Measurements from ENCODE around the gene UBE2J1.

The UBE2J1 gene

DNA sequence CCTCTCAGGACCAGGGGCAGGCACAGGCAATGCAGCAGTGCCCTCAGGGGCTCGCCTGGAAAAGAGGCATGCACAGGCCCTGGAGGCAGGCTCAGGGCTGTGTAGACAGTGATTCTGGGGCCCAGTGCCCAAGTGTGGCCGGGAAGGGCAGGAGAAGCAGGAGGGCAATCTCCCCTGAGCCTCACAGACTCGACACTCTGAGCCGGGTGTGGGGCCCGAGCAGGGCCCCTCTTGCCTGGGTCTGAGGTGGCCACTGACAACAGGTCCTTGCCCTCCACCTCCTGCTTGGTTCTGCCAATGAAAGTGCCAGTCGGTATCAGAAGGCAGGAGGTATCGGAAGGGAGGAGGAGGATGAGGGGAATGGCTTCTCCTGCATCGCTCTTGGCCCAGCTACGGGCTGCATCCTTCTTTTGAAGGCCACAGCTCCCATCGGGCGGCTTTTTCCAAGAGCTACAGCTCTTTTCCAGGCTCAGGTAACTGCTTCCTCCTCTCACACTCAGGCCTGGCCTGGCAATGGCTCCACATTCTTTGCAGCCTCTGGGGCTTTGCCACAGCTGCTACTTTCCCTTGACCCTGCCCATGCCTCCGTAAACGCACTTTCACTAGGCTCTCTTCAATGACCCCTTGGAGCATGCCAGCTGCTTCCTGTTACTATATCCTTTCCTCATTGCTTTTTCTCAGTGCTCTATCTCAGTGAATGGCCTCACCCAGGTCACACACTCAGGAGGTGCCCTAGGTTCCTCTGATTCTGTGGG lies 61.9 kb downstream of the UBE2J1 start:
- no peak for DNase-seq (ENCODE audit: low spot score)

DNA sequence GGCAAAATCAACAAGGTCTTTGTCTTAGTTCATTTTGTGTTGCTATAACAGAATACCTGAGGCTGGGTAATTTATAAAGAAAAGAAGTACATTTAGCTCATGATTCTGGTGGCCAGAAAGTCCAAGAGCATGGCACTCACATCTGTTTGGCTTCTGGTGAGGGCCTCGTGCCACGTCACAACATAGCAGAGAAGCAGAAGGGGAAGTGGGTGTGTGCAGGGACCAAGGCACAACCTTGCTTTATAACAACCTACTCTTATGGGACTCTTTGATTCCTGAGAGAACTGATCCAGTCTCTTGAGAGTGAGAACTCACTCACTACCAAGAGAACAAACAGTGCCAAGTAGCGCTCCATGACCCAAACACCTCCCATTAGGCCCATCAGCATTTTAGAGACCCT lies 62.8 kb downstream of the UBE2J1 start:
- no peak for DNase-seq (ENCODE audit: low spot score)

DNA sequence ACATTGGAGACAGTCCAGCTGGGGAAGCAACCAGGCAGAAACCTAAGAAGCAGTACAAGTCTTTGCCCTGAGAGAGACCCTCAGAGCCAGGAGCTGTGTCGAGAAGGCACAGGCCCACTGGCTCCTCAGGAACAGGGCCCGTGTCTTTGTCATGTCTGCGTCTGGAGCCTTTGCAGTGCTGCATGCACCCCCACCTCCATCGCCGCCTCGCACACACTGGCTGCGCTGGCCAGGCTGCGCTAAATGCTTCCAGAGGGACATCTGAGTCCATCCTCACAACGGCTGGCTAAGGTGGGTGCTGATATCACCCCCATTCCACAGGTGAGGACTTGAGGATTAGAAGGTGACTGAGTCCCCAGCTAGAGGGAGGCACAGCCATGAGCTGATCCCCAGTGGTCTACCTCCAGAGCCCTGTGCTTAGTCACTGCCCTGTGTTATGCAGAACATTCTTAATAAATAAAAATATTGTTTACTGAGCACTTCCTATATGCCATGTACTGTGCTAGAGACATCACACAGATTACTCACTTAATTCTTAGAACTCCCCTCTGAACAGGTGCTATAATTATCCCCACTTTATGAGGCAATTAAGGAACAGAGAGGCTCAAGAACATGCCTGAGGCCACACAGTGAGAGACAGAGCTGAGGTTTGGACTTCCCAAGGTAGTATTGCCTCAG lies 65.0 kb downstream of the UBE2J1 start:
- DNase-seq (ENCODE audit: low spot score) = no peak

DNA sequence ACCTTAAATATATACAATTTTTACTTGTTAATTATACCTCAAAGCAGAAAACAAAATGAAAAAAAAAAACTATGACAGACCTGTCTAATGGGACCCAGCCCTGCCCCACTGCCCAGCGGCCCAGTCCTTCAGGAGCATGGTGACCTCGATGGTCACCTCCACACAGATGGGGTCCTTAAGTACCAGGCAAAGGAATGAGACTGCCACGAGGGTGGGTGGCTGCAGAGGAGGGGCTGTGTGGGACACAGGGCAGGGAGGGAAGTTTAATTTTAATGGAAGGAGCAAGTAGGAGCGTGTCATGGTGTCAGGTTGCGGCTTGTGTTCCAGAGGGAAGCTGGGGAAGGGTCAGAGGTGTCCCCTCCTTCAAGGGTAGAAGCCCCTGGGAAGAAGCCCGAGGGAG lies 66.0 kb downstream of the UBE2J1 start:
- no peak for DNase-seq (ENCODE audit: low spot score)

DNA sequence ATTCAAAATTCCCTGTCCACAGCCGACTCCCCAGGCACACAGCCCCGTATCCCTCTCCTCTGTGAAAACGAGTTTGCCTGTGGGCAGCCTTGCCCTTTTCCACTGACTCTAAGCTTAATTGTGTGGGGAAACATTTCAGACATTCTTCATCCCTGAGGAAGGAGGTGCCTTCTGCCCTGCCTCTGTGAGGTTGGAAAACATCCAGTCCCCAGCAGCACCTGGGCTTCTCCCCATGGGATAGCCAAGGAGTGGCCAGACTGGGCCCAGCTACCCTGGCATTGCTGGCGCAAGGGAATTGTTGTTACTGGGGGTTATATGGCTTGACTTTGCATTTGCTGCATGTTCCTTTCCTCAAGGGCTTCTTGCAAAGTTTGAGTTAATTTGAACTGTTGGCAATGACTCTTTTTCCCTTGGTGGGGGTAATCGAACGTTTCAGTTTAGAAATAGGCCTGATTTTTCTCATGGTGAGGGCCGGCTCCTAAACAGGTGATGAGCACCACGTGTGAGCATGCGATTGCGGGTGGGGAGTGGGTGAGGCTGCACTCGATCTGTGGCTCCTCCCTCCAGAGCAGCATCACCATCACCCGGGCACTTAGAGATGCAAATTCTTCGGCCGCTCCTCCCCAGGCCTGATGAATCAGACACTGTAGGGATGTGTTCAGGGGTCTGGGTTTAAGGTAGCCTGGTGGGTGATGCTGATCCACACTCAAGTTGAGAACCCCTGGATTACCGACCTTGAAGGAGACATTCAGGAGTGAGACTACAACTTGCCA lies 67.4 kb downstream of the UBE2J1 start:
- DNase-seq (ENCODE audit: low spot score) = no peak

DNA sequence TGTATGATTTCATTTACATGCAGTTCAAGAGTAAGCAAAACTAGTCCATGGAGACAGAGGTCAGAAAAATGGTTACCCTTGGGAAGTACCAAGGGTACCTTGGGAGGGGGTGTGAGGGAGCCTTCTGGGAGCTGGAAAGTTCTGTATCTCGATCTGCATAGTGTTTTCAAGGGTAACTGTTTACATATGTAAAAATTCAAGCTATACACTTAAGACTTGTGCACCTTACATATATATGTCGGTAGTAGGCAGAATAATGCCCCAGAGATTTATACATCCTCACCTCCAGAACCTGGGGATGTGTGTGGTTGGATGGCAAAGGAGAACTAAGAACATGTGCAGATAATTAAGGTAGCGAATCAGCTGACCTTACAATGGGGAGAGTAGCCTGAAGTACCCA lies 68.4 kb downstream of the UBE2J1 start:
- DNase-seq (ENCODE audit: low spot score) = no peak

DNA sequence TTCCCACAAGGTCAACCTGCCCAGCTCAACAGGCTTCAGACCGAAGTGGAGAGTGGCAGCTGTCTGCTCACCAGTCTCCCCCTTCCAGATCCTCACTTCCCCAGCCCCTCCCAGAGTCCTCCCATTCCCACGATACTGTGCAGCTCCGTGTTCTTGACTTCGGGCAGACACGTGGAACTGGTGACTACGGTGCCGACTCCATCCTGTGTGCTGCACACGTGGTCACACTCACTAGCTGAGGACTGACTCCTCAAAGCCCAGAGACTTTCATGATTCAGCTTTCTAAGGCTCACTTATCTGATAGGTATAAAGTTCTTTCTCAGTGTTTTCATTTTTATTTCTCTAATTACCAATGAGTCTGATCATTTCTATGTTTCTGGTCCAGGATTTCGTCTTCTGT lies 69.8 kb downstream of the UBE2J1 start:
- no peak for DNase-seq (ENCODE audit: low spot score)

DNA sequence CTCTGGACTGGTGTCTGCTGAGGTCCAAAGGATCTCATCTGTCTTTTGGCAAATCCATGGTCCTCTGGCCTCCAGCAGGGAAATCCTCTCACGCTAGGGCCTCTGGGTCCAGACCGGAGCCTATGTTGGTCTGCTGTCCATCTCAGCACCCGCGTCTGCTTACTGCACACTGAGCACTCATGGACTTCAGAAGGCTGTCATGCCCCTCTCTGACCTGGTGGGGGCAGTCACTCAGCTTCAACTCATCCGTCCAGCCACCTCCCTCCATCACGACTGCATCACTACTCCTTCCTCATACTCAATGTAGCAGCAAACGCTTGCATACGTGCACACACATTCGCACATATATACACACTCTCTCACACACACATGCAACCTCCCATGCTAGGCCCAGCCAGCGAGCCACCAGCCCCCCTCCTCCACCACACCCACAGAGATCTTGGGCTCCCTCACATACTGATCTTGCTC lies 70.7 kb downstream of the UBE2J1 start:
- DNase-seq (ENCODE audit: low spot score) = peak; percentile 65

DNA sequence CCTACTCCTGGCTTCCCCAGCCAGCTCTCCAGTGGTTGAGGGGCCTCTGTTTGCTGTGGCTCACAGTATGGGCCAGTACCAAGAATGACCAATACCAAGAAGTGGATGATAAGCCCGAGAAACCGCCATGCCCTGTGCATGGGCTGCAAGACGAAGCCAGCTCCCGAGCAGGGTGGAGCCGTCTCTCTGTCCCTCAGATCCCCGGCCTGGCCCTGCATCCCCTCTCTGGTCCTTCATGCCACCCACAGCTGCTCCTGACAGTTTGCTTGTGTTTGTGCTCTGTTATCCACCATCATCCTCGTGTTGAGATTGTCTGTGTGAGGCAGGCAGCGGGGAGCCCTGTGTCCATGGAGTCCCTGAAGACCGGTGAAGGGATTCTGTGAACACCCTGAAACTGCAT lies 73.6 kb downstream of the UBE2J1 start:
- no peak for DNase-seq (ENCODE audit: low spot score)

Measured in COLO829 (cell line).